Measurements from ENCODE around the gene AGXT. TPM values are rescaled to one million over a fixed set of nuclear protein-coding genes. Genes with fewer than 3 reads are reported as not detected.

The AGXT gene
- polyA plus RNA-seq, 1 donor (not counting 4 experiments of a cell fraction or from before 2014, with no cell fraction given), result not detected

GRCh38 chr2:240850756-240851077 is 17.9 kb upstream of the AGXT start:
- no peak overlapping the region for H3K4me3 ChIP-seq (ENCODE audit: control insufficient read depth in 2 of 3, extremely low read depth in 1 of 3, insufficient read depth in 2 of 3, low read depth in 1 of 3, low read length in 3 of 3)
- H3K4me2 ChIP-seq (ENCODE audit: control insufficient read depth, extremely low read depth, insufficient read depth, low read depth, low read length), result no peak overlapping the region
- FAIRE-seq (no peak), DNase-seq (ENCODE audit: low read depth, low spot score) (no peak)
- no peaks in the 10 kb centered on the region for H3K79me2 ChIP-seq (ENCODE audit: control insufficient read depth, insufficient read depth, low read length)
- dilution Hi-C loops (cut with MboI; ENCODE audit: extremely low pct_ligation_motif_present, low sequenced_read_pairs), result no loop called here
- peaks cover 6% of the 10 kb centered on the region for H3K27me3 ChIP-seq (ENCODE audit: control insufficient read depth, extremely low read depth, insufficient read depth, low read length)
- no peak overlapping the region for H2AFZ ChIP-seq (ENCODE audit: control insufficient read depth, low read length)
- peaks cover 5% of the 10 kb centered on the region for H3K9me3 ChIP-seq (ENCODE audit: control insufficient read depth, low read depth, low read length)
- no peak overlapping the region for H3K27ac ChIP-seq (ENCODE audit: control insufficient read depth, insufficient read depth, low read length)
- no peaks in the 10 kb centered on the region for H4K20me1 ChIP-seq (ENCODE audit: control insufficient read depth, extremely low read depth, insufficient read depth, low read length)
- H3K9ac ChIP-seq (ENCODE audit: control insufficient read depth, extremely low read depth, insufficient read depth, low read length), result no peak overlapping the region
- H3K36me3 ChIP-seq (ENCODE audit: control insufficient read depth in 2 of 2, extremely low read depth in 1 of 2, insufficient read depth in 2 of 2, low read length in 2 of 2), result no peaks in the 10 kb centered on the region
- TF ChIP-seq, protein P1, sequence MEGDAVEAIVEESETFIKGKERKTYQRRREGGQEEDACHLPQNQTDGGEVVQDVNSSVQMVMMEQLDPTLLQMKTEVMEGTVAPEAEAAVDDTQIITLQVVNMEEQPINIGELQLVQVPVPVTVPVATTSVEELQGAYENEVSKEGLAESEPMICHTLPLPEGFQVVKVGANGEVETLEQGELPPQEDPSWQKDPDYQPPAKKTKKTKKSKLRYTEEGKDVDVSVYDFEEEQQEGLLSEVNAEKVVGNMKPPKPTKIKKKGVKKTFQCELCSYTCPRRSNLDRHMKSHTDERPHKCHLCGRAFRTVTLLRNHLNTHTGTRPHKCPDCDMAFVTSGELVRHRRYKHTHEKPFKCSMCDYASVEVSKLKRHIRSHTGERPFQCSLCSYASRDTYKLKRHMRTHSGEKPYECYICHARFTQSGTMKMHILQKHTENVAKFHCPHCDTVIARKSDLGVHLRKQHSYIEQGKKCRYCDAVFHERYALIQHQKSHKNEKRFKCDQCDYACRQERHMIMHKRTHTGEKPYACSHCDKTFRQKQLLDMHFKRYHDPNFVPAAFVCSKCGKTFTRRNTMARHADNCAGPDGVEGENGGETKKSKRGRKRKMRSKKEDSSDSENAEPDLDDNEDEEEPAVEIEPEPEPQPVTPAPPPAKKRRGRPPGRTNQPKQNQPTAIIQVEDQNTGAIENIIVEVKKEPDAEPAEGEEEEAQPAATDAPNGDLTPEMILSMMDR (optimal IDR thresholded peaks at IDR 0.05 in 1 of 3, IDR thresholded peaks at IDR 0.05 in 1 of 3, conservative IDR thresholded peaks at IDR 0.05 in 1 of 3; ENCODE audit: extremely low read depth in 1 of 3, insufficient read depth in 2 of 3, low read length in 3 of 3), result no peak
- TF ChIP-seq EZH2 (IDR thresholded peaks at IDR 0.05; ENCODE audit: low read length), result no peak
- no peaks in the 10 kb centered on the region for H3K4me1 ChIP-seq (ENCODE audit: control insufficient read depth, extremely low read depth, insufficient read depth, low read length)
- H3K9me1 ChIP-seq (ENCODE audit: control insufficient read depth, extremely low read depth, insufficient read depth, low read length), result no peaks in the 10 kb centered on the region

DNA sequence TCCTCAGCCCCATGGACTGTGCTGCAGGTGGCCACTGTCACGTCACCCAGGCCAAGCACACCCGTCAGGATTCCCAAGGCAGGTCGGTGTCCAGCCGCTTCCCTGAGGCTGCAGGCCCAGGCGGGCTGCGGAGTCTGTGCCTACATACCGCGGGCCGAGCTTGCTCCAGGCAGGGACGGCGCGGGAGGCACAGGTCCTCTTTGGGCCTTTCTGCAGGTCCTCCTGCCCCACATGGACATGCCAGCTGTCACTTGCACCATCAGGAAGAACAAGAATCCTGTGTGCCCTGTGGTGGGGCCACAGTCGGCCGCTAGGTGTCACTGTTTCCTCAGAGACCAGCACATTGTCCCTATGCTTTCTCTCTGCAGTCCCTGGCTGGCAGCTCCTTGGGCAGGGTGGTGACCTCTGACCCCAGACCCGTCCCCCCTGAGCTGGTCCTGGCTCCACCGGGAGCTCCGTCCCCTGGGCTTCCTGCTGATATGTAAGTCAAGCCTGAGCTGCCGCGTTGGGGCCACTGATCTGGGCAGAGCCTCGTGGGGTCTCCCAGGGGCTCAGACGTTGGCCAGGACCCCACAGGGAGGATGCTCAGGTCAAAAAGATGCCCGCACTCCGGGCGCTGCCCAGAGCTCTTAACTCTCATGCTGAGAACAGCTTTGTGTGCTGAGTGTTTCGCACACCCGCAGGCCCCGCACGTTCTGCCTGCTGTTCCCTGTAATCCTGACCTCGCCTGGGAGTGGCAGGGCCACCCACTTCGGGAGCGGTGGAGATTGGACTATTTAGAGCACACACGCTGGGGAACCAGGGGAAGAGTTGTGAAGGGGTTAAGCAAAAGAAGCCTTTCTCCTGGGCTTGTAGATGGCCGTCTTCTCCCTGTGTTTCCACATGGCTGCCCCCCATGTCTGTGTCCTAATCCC is 17.3 kb upstream of the AGXT start:
- H3K4me2 ChIP-seq (ENCODE audit: control insufficient read depth, extremely low read depth, insufficient read depth, low read depth, low read length), result no peak overlapping the region
- H3K36me3 ChIP-seq (ENCODE audit: control insufficient read depth in 2 of 2, extremely low read depth in 1 of 2, insufficient read depth in 2 of 2, low read length in 2 of 2), result no peaks in the 10 kb centered on the region
- no peak overlapping the region for H2AFZ ChIP-seq (ENCODE audit: control insufficient read depth, low read length)
- H3K9ac ChIP-seq (ENCODE audit: control insufficient read depth, extremely low read depth, insufficient read depth, low read length), result no peak overlapping the region
- DNase-seq (ENCODE audit: low read depth, low spot score) (peak; percentile 19), FAIRE-seq (peak; percentile 48)
- H3K9me1 ChIP-seq (ENCODE audit: control insufficient read depth, extremely low read depth, insufficient read depth, low read length), result no peaks in the 10 kb centered on the region
- H4K20me1 ChIP-seq (ENCODE audit: control insufficient read depth, extremely low read depth, insufficient read depth, low read length), result no peaks in the 10 kb centered on the region
- no peak overlapping the region for H3K27ac ChIP-seq (ENCODE audit: control insufficient read depth, insufficient read depth, low read length)
- no peak overlapping the region for H3K4me3 ChIP-seq (ENCODE audit: control insufficient read depth in 2 of 3, extremely low read depth in 1 of 3, insufficient read depth in 2 of 3, low read depth in 1 of 3, low read length in 3 of 3)
- TF ChIP-seq, protein P1 (optimal IDR thresholded peaks at IDR 0.05 in 1 of 3, IDR thresholded peaks at IDR 0.05 in 1 of 3, conservative IDR thresholded peaks at IDR 0.05 in 1 of 3; ENCODE audit: extremely low read depth in 1 of 3, insufficient read depth in 2 of 3, low read length in 3 of 3), result peak; percentile 89 to 98 (median 97)
- TF ChIP-seq EZH2 (IDR thresholded peaks at IDR 0.05; ENCODE audit: low read length), result no peak
- dilution Hi-C loops (cut with MboI; ENCODE audit: extremely low pct_ligation_motif_present, low sequenced_read_pairs), result no loop called here
- H3K9me3 ChIP-seq (ENCODE audit: control insufficient read depth, low read depth, low read length), result peaks cover 5% of the 10 kb centered on the region
- H3K27me3 ChIP-seq (ENCODE audit: control insufficient read depth, extremely low read depth, insufficient read depth, low read length), result peaks cover 6% of the 10 kb centered on the region
- no peaks in the 10 kb centered on the region for H3K79me2 ChIP-seq (ENCODE audit: control insufficient read depth, insufficient read depth, low read length)
- H3K4me1 ChIP-seq (ENCODE audit: control insufficient read depth, extremely low read depth, insufficient read depth, low read length), result no peaks in the 10 kb centered on the region
